Measurements from ENCODE around the gene HYAL2. TPM values are rescaled to one million over a fixed set of nuclear protein-coding genes. Genes with fewer than 3 reads are reported as not detected.

Gene HYAL2
- total RNA-seq, 1 donor, result 4.2 TPM

DNA sequence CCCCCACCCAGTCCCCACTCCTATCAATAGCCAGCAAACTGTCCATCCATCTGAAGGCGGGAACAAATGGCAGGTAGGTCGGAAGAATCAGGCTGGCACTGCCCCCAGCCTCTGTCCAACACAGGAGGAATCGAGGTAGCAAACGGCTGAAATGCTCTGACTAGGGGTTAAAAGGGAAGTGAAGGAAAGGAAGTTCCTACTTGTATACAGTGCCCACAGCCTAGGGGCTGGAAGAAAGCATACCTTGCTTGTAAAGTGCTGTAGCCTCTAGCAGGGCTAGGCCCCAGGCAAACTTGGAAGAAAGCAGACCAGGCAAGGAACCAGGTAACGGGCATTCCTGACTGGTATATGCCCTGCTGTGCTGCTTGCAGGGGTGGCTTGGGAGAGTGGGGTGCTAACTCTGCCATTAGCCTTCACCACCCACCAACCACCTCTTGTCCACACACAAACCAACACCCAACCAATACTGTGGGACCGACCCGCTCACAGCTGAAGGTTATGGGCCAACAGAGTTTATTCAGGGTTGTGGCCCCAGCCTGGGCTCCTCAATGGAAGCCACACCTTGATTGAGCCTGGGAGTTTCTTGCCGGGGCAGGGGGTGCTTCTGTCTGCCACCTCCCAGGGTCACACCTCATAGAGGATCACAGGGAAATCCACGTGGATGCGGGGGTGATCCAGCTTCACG lies 3.1 kb upstream of the HYAL2 start:
- no peak overlapping the region for H3K4me3 ChIP-seq (ENCODE audit: low read length)
- H3K4me1 ChIP-seq (ENCODE audit: insufficient read depth, low read length), result peaks cover 72% of the 10 kb centered on the region
- no peaks in the 10 kb centered on the region for H3K27me3 ChIP-seq (ENCODE audit: insufficient read depth, low read length)
- H3K9me3 ChIP-seq (ENCODE audit: low read depth, low read length), result no peaks in the 10 kb centered on the region

DNA sequence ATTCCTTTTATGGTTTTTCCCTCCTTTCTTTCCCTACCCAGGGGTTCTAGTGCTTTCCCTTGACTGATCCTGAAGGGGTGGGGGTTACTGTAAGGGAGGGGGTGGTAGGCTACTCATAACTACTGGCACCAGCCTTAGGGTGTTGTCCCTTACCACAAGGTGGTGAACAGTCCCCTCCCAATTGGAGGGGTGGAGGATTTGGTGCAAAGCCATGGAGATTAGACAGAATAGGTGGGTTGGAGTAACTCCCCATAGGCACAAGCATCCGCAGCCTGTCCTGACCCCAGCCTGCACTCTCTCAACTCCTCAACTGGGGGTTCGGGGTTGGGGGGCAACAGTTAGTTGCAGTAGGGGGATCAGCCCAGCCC lies 2.6 kb upstream of the HYAL2 start:
- H3K4me1 ChIP-seq (ENCODE audit: insufficient read depth, low read length), result peaks cover 78% of the 10 kb centered on the region
- H3K9me3 ChIP-seq (ENCODE audit: low read depth, low read length), result no peaks in the 10 kb centered on the region
- H3K4me3 ChIP-seq (ENCODE audit: low read length), result no peak overlapping the region
- H3K27me3 ChIP-seq (ENCODE audit: insufficient read depth, low read length), result no peaks in the 10 kb centered on the region

DNA sequence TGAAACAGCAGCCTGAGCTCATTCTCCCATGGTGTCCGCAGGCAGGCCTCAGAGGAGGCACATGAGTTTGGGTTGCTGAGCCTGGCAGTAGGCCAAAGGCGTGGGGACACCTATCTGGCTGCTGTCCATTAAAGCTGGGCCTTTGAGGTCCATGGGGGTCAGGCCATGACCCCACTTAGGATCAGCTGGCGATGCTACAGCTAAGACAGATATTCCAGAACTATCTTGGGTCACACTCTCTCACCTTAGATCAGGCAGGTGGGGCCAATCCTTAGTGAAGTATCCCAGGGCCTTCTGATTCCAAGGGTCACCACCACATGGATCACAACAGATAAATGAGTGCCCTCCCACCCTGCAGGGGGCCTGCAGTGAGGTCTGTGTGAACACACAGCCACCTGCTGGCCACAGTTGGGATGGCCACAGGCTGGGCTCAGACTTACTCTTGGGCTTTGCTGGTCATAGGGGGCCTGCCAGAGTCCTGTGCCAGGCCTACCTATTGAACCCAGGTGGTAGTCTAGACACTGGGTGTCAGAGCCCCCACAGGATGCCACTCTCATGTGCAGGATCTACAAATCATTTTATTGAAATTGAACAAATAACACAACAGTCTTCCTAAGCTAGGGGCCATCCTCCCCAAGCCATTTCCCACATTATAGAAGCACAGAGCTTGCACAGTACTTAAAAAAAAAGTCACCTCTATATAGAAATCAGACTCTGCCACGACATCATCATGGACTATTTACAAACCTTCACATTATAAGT lies 2.0 kb upstream of the HYAL2 start:
- Histone ChIP-seq H3K9me3 (ENCODE audit: low read depth, low read length) (no peaks in the 10 kb centered on the region), H3K4me3 (ENCODE audit: low read length) (no peak overlapping the region), H3K27me3 (ENCODE audit: insufficient read depth, low read length) (no peaks in the 10 kb centered on the region), H3K4me1 (ENCODE audit: insufficient read depth, low read length) (peaks cover 84% of the 10 kb centered on the region)

DNA sequence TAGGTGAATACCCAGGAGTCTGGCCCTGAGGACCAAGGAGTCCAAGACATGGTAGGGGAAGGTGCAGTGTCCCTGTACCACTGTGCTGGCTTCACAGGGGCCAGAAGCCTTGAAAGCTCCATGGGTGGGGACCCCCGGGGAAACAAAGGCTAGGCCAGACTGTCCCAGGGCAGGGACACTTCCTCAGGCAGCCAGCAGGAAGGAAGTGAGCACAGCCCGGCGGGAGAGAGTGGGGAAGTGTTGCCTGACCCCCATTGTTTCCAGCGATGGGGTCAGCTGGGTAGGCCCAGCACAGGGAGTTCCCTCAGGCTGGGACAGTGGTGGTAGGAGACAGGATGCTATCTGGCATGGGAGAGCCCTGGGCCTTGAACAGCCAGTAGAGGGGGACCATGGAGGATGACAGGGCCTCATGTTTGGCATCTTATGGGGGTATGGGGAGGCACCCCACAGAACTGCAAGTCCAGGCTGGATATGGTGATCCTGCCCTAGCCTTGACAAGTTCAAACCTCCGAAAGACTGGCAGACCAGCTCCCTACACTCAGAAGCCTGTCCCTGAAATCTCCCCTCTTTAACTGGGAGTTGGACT lies 1.2 kb upstream of the HYAL2 start:
- Histone ChIP-seq H3K4me3 (ENCODE audit: low read length) (no peak overlapping the region), H3K27me3 (ENCODE audit: insufficient read depth, low read length) (no peaks in the 10 kb centered on the region), H3K4me1 (ENCODE audit: insufficient read depth, low read length) (peaks cover 90% of the 10 kb centered on the region), H3K9me3 (ENCODE audit: low read depth, low read length) (no peaks in the 10 kb centered on the region)

DNA sequence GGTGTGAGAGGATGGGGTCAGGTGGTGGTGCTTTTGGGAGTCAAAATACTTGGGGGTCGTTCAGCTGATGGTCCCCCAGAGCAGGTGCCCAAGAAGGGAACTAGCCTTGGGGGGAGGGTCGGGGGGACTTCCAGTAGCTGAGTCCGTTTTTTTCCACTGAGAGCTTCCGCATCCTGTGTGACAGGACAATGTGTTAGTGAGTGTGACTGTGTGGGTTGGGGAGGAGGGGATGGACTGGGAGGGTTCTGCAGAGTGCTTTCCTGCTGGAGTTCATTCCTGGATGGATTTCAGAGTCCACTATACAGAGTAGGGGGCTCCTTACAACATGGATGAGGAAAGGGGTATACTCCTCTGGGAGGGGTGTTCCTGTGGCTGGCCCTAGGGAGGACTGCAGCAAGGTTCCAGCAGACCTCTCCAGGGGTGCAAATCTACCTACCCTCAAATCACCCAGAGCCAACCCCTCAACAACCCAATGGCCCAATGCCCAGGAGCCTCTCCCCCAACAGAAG lies 601 bp upstream of the HYAL2 start:
- no peak overlapping the region for H3K4me3 ChIP-seq (ENCODE audit: low read length)
- peaks cover 90% of the 10 kb centered on the region for H3K4me1 ChIP-seq (ENCODE audit: insufficient read depth, low read length)

DNA sequence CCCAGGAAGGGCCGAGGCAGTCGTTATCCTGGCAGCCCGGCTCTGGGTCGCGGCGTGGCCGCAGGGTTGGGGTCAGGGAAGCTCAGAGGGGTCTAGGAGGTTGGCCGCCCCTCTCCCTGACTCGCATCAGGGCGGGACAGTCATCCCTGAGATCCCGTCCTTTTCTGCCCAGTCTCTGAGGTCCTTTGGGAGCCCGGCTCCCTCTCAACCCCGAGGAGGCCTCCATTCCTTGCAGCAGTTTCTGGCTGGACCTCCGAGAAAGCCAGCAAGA lies 495 bp downstream of the HYAL2 start:
- H3K4me1 ChIP-seq (ENCODE audit: insufficient read depth, low read length), result peaks cover 91% of the 10 kb centered on the region
- H3K4me3 ChIP-seq (ENCODE audit: low read length), result peak overlapping the region; percentile 73
- H3K27me3 ChIP-seq (ENCODE audit: insufficient read depth, low read length), result no peaks in the 10 kb centered on the region
- no peaks in the 10 kb centered on the region for H3K9me3 ChIP-seq (ENCODE audit: low read depth, low read length)

More for the DNA sequence above, 601 bp upstream of the HYAL2 start:
- Histone ChIP-seq H3K27me3 (ENCODE audit: insufficient read depth, low read length) (no peaks in the 10 kb centered on the region), H3K9me3 (ENCODE audit: low read depth, low read length) (no peaks in the 10 kb centered on the region)

DNA sequence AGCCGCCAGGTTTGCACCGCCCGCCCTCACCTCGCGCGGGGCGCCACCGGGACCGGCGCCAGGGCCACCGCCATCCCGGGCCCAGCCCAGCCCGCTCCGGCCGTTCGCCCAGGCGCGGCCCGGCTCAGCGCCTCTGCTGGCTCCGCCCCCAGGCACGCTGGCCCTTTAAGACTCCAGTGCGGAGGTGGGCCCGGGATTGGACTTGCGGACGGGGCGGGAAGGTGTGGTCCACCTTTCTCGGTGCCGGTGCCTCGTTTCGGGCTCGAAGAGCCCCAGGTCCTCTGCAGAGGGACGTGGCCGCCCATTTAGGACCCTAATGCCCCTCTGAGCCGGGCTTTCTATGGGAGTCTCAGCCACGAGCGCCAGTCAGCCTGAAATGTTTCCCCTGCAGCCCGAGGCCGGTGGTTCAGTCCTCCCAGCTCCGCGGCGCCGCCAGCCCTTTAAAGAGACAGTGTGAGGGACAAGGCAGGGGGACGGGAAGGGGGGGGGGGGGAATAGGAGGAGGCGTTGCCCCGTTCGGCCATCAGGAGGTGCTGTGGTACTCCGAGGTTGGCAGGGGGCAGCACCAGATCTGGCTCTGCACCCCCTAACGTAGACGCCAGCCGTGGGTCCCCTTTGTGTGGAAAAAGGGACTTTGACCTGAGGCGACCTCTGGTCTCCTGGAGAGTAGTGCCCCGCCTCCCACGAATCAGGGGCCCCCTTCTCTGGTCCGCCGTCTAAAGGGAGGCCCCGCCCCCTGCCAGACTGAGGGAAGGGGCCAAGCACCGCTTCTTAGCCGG lies 1.0 kb downstream of the HYAL2 start:
- peak overlapping the region; percentile 73 for H3K4me3 ChIP-seq (ENCODE audit: low read length)
- H3K4me1 ChIP-seq (ENCODE audit: insufficient read depth, low read length), result peaks cover 91% of the 10 kb centered on the region
- H3K27me3 ChIP-seq (ENCODE audit: insufficient read depth, low read length), result no peaks in the 10 kb centered on the region
- no peaks in the 10 kb centered on the region for H3K9me3 ChIP-seq (ENCODE audit: low read depth, low read length)

DNA sequence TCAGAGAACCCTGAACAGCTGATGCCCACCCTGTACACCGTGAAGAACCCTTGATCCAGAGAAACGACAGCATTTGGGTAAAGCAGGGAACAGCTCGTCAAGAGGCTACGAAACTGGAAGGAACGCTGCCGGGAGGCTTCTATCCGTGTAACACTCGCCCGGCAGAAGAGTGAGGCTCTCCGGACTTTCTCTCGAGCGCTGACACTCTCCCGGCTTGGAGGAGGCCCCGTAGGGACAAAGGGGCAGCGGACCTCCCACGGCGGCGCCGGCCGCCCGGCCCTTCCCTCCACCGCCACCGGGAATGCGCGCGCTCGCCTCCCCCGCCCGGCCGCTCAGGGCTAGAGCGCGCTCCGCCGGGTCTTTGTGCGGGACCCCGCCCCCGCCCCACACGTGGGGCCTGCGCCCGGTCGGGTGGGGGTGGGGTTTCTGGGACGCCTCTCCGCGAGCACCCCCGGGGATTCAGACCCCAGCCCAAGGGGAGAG lies 1.7 kb downstream of the HYAL2 start:
- H3K27me3 ChIP-seq (ENCODE audit: insufficient read depth, low read length), result no peaks in the 10 kb centered on the region
- peak overlapping the region; percentile 73 for H3K4me3 ChIP-seq (ENCODE audit: low read length)
- H3K9me3 ChIP-seq (ENCODE audit: low read depth, low read length), result no peaks in the 10 kb centered on the region
- peaks cover 87% of the 10 kb centered on the region for H3K4me1 ChIP-seq (ENCODE audit: insufficient read depth, low read length)

DNA sequence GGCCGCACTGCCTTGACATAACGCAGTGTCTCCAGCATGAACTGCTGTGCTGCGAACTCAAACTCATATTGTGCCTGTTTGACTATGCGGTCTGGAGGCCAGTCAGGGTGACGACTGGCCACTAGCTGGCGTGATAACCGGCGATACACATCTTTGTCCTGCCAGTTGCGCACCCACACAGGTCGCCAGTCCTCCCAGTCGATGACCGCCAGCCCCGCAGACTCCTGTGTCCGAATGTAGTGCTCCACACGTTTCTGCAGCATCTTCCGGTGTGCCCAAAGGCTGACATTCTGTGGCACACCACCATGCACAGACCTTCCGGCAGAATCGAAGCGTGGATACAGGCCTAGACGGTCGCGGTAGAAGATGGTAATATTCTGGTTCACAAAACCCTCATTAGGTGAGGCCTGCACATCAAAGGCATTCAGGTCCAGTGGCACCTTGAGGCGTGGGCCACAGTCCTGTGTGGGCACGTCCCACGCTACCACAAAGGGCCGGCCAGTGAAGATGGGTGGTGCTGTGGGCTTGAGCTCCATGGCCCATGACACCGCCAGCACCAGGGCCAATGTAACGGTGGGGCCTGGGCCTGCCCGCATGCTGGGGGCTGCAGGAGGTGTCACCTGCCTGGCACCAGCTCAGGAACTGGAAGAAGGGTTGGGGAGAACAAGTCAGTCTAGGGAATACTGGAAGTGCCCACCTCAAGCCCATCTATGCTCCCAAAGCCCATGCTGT lies 2.5 kb downstream of the HYAL2 start:
- no peaks in the 10 kb centered on the region for H3K9me3 ChIP-seq (ENCODE audit: low read depth, low read length)
- no peaks in the 10 kb centered on the region for H3K27me3 ChIP-seq (ENCODE audit: insufficient read depth, low read length)
- peak overlapping the region; percentile 73 for H3K4me3 ChIP-seq (ENCODE audit: low read length)
- H3K4me1 ChIP-seq (ENCODE audit: insufficient read depth, low read length), result peaks cover 79% of the 10 kb centered on the region

DNA sequence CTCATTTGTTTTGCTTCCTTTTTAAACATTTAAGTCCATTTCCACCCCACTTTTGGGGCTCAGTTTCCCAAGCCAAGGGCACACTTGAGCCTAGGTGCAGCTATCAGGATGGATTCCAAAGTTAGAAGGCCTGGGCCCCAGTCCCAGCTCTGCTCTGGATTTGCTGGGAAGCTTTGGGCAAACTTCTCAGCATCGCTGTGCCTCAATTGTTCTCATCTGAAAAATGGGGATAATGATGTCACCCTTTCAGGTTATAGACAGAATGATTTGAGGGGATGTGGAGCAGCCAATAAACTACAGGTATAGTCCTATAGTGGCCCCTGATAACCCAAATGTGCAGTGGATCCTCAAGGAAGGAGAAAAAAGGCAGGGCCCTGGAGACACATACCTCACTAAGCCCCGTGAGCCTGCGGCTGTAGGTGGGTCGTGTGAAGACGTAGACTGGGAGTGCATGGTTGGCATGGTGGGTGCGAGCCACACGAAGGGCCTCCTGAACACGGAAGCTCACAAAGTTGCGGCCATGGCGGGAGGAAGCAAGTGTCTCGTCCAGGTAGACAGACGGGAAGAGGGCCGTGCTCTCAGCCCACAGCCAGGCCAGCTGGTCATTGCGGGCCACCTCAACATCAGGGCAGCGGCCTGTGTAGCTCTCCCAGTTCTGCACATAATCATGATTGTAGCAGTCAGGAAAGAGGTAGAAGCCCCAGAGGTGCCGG lies 3.2 kb downstream of the HYAL2 start:
- Histone ChIP-seq H3K4me1 (ENCODE audit: insufficient read depth, low read length) (peaks cover 72% of the 10 kb centered on the region), H3K4me3 (ENCODE audit: low read length) (no peak overlapping the region), H3K9me3 (ENCODE audit: low read depth, low read length) (no peaks in the 10 kb centered on the region), H3K27me3 (ENCODE audit: insufficient read depth, low read length) (no peaks in the 10 kb centered on the region)

DNA sequence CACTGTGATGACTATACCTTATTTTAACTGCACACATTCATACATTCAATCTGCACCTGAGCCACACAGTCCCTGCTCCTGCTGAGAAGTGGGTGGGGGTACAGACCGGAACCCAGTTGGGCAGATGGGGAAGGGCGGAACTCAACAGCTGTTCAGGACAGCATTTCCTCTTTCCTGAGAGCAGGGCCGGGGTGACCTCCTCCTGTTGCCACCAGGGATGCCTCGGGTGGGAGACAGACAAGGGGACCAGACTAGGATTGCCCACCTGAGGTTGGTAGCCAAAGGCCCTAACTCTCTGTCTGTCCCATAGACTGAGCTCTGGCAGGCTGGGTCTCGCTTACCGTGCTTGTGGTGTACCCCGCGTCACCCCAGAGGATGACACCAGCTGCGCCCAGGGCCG lies 3.9 kb downstream of the HYAL2 start:
- Histone ChIP-seq H3K27me3 (ENCODE audit: insufficient read depth, low read length) (no peaks in the 10 kb centered on the region), H3K4me3 (ENCODE audit: low read length) (no peak overlapping the region), H3K9me3 (ENCODE audit: low read depth, low read length) (no peaks in the 10 kb centered on the region), H3K4me1 (ENCODE audit: insufficient read depth, low read length) (peaks cover 65% of the 10 kb centered on the region)

DNA sequence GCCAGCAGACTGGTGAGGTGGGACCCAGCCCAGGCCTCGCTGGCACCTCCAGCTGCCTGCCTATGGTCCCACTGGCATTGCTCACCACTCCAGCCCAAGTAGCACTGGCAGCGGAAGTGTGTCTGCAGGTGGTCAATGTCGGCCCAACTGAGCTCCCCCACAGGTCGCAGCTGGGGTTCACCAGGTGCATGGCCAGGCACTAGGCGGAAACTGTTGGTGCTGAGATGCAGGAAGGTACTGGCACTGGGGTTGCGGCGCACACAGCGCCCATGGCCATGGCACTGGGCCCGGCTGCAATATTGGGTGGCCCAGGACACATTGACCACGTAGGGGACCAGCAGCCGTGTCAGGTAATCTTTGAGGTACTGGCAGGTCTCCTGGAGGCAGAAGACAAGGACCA lies 4.4 kb downstream of the HYAL2 start:
- Histone ChIP-seq H3K4me3 (ENCODE audit: low read length) (no peak overlapping the region), H3K27me3 (ENCODE audit: insufficient read depth, low read length) (no peaks in the 10 kb centered on the region), H3K9me3 (ENCODE audit: low read depth, low read length) (no peaks in the 10 kb centered on the region), H3K4me1 (ENCODE audit: insufficient read depth, low read length) (peaks cover 60% of the 10 kb centered on the region)

DNA sequence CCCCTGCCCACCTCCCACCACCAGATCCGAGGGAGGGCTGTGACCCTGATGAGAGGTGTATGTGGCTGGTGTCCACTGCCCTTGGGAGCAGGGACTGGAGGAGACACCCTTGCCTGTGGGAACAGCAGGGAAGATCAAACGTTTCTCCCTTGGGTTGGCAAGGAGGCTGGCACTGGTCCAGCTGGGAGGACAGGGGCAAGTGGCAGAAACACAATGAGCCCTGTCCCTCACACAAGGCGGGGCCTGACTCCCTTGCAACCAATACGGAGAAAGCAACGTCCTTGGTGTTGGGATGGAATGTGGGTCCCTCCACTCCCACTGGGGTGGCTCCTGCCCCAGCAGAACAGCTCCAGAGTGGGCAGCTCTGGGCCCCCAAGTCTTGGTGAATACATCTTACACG lies 5.2 kb downstream of the HYAL2 start:
- Histone ChIP-seq H3K9me3 (ENCODE audit: low read depth, low read length) (no peaks in the 10 kb centered on the region), H3K4me1 (ENCODE audit: insufficient read depth, low read length) (peaks cover 52% of the 10 kb centered on the region), H3K4me3 (ENCODE audit: low read length) (no peak overlapping the region)

DNA sequence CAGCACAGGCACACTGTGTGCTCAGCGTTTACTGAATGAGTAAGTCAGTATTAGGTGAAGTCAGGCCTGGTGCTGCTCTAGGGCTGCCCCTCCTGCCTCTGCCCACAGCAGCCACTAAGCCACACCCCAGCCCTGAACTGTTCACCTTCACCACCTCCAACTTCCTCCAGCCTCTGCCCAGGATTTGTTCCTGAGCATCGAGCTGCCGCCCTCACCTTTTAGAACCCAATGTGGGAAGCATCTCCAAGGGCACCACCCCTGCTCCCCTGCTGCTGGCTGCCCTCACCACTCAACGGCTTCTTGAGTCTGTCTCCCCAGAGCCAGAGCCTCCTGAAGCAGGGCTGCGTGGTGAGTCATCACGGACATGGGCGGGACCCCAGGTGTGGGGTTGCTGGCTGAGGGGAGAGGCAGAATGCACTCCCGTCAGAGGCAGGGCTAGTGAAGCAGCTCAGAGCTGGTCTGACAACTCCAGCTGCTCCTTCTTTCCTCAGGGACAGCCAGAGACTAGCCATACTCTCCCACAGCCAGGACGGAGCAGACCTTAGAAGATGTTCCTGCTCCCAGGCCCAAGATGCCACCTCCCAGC lies 5.8 kb downstream of the HYAL2 start:
- H3K27me3 ChIP-seq (ENCODE audit: insufficient read depth, low read length), result no peaks in the 10 kb centered on the region
- peaks cover 46% of the 10 kb centered on the region for H3K4me1 ChIP-seq (ENCODE audit: insufficient read depth, low read length)
- H3K9me3 ChIP-seq (ENCODE audit: low read depth, low read length), result no peaks in the 10 kb centered on the region
- H3K4me3 ChIP-seq (ENCODE audit: low read length), result no peak overlapping the region

More for the DNA sequence above, 5.2 kb downstream of the HYAL2 start:
- no peaks in the 10 kb centered on the region for H3K27me3 ChIP-seq (ENCODE audit: insufficient read depth, low read length)
